ENCODE data around the gene COBL. TPM values are rescaled to one million over a fixed set of nuclear protein-coding genes. Genes with fewer than 3 reads are reported as not detected.
A peak's percentile ranks its signal among the peaks of the same experiment; 100 is the strongest.

COBL gene
- total RNA-seq, 2 donors from 2014 or later: 36.5 to 46.6 TPM

DNA sequence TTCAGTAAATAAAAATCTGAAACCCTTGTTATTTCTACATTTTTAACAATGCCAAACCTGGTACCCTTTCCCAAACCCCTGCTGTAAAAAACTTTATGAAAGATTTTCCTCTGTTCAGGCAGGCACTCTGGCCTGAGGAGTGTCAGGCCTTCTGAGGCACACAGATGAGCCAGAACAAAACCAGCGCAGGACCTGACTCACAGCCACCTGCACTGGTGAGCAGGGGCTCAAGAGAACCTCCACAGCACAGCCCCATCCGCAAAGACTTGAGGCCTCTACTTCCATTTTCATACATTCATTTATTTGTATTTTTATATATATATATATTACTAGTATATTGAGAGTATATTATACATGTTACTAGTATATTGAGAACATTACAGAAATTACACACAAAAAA, 49.4 kb downstream of the COBL start:
- no peaks in the 10 kb centered on the region for H3K9me3 ChIP-seq
- no peak overlapping the region for H3K4me3 ChIP-seq
- TF ChIP-seq POLR2A (IDR thresholded peaks at IDR 0.05): no peak
- no peak for TF ChIP-seq POLR2AphosphoS5 (IDR thresholded peaks at IDR 0.05)
- TF ChIP-seq, protein P1, sequence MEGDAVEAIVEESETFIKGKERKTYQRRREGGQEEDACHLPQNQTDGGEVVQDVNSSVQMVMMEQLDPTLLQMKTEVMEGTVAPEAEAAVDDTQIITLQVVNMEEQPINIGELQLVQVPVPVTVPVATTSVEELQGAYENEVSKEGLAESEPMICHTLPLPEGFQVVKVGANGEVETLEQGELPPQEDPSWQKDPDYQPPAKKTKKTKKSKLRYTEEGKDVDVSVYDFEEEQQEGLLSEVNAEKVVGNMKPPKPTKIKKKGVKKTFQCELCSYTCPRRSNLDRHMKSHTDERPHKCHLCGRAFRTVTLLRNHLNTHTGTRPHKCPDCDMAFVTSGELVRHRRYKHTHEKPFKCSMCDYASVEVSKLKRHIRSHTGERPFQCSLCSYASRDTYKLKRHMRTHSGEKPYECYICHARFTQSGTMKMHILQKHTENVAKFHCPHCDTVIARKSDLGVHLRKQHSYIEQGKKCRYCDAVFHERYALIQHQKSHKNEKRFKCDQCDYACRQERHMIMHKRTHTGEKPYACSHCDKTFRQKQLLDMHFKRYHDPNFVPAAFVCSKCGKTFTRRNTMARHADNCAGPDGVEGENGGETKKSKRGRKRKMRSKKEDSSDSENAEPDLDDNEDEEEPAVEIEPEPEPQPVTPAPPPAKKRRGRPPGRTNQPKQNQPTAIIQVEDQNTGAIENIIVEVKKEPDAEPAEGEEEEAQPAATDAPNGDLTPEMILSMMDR (IDR thresholded peaks at IDR 0.05): no peak
- WGBS: 95% methylated on average over 2 of the region's 2 CpGs
- H3K27ac ChIP-seq: no peak overlapping the region
- no peaks in the 10 kb centered on the region for H3K27me3 ChIP-seq (replicated peaks; ENCODE audit: insufficient read depth)
- DNase-seq (ENCODE audit: low spot score): no peak
- H3K36me3 ChIP-seq: no peaks in the 10 kb centered on the region
- intact Hi-C loops (cut with DNase I): no loop called here
- H3K4me1 ChIP-seq (replicated peaks): peaks cover 13% of the 10 kb centered on the region

DNA sequence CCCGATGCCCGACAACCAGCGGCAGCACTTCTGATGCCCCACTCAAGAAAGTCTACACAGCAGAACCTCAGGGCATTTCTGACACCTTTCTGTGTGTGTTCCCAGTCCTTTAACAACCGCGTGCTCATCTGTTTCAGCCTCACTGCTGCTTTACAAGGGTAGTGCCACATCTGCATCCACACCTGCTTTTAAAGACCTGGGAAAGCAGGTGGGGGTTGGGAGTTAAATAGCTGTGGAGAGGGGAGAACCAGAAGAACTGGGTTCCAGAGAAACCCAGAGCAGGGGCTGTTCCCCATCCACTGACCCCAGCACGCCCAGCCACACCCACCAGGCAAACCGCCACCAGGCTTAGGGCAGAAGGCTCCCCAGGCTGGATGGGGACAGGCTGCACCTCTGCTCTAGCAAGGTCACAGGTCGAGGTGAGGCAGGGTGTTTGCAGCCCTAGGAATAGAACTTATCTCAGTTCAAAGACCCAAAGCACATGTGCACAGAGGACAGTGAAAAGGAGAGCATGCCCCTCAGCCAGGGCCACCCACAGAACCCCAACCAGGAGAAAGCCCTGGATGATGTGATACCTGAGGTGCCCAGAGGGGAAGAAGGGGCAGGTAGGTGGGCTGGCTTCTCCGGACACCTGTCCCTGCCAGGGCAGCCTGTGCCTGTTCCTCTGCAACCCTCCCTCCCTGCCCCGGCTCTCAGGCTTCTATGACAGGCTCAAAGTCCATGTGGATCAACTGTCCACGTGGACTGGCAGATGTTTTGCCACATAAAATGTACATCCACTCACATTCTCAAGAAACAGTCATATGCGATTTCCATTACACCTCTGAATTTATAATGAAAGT, 51.3 kb downstream of the COBL start:
- TF ChIP-seq POLR2A (IDR thresholded peaks at IDR 0.05) (no peak), POLR2AphosphoS5 (IDR thresholded peaks at IDR 0.05) (no peak)
- TF ChIP-seq, protein P1 (IDR thresholded peaks at IDR 0.05): no peak
- intact Hi-C loops (cut with DNase I): no loop called here
- Histone ChIP-seq H3K4me3 (no peak overlapping the region), H3K36me3 (no peaks in the 10 kb centered on the region), H3K27me3 (replicated peaks; ENCODE audit: insufficient read depth) (no peaks in the 10 kb centered on the region), H3K4me1 (replicated peaks) (peaks cover 27% of the 10 kb centered on the region), H3K27ac (peak overlapping the region; percentile 28 to 83), H3K9me3 (no peaks in the 10 kb centered on the region)
- no peak for DNase-seq (ENCODE audit: low spot score)
- 92% methylated on average over 12 of the region's 12 CpGs for WGBS

DNA sequence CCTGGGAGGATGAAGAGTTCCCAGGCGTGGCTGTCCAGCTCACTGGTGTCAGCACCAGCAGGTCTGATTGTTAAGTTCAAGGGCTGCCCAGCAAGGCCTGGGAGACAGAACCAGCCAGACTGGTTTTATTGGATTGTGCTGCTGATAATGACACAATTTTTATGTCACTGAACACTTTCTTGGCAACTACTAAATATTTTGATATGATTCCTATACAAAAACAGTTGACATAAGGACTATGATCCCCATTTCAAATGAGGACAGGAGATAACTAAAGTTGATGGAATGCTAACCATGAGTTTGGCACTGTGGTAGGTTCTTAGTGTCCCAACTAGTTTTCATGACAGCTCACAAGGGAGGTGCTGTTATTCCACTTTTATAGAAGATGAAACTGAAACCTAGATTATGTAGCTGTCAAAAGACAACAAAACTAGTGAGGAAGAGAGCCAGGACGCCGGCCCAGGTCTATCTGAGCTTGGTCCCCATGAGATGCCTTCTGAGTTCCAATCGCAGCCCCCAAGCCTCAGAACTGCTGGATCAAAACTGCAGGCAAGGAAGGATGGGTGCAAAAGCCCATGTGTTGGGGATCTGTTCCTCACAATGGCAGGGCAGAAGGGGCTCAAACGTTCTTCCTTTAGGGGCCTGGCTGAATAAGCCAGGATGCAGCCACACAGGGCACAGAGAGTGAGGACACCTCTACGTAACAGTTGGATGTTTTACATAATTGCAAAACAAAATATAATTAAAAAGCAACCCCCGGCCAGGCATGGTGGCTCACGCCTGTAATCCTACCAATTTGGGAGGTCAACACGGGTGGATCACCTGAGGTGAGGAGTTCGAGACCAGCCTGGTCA, 52.8 kb downstream of the COBL start:
- Histone ChIP-seq H3K9me3 (no peaks in the 10 kb centered on the region), H3K27me3 (replicated peaks; ENCODE audit: insufficient read depth) (no peaks in the 10 kb centered on the region), H3K27ac (peak overlapping the region; percentile 83 to 84), H3K36me3 (no peaks in the 10 kb centered on the region), H3K4me1 (replicated peaks) (peaks cover 27% of the 10 kb centered on the region), H3K4me3 (peak overlapping the region in 1 of 2 donors; percentile 10)
- TF ChIP-seq POLR2AphosphoS5 (IDR thresholded peaks at IDR 0.05) (peak; percentile 85), POLR2A (IDR thresholded peaks at IDR 0.05) (no peak)
- DNase-seq (ENCODE audit: low spot score): peak; percentile 86
- intact Hi-C loops (cut with DNase I): no loop called here
- WGBS: 60% methylated on average over 10 of the region's 10 CpGs

DNA sequence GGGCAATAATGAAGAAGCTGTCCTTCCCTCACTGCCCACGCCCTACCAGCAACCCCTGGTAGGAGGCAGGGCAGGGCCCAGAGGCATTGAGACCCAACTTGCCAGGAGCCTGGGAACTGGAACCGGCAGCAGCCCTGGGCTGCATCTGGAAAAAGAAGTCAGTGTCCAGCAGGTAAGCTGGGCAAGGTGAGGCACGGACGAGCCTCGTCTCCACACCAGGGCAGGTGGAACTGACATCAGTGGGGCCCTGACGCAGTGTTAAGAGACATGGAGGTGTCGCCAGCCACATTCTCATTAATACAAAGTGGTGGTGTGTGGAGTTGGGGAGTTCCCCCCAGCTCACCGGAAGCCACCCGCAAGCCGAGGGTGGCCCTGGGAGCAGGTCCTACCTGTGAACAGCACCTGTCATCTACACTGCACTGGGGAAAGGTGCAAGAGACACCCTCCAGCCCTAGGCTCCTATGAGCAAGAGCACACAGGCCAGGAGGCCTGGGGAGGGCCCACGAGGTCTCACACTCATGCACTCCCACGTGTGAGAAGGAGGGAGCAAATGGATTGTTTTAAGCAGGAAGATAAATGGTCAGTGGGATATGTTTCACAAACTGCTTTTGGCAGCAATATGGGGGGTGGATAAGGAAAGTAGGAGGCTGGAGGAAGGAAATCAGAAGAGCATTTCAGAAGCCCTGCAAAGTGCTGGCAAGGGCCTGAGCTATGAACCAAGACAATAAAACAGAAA, 53.6 kb downstream of the COBL start:
- H3K9me3 ChIP-seq: no peaks in the 10 kb centered on the region
- no peak overlapping the region for H3K4me3 ChIP-seq
- WGBS: 86% methylated on average over 12 of the region's 12 CpGs
- peaks cover 27% of the 10 kb centered on the region for H3K4me1 ChIP-seq (replicated peaks)
- no peaks in the 10 kb centered on the region for H3K36me3 ChIP-seq
- DNase-seq (ENCODE audit: low spot score): no peak
- no peak for TF ChIP-seq POLR2AphosphoS5 (IDR thresholded peaks at IDR 0.05)
- H3K27me3 ChIP-seq (replicated peaks; ENCODE audit: insufficient read depth): no peaks in the 10 kb centered on the region
- intact Hi-C loops (cut with DNase I): no loop called here
- peak overlapping the region; percentile 83 to 84 for H3K27ac ChIP-seq

DNA sequence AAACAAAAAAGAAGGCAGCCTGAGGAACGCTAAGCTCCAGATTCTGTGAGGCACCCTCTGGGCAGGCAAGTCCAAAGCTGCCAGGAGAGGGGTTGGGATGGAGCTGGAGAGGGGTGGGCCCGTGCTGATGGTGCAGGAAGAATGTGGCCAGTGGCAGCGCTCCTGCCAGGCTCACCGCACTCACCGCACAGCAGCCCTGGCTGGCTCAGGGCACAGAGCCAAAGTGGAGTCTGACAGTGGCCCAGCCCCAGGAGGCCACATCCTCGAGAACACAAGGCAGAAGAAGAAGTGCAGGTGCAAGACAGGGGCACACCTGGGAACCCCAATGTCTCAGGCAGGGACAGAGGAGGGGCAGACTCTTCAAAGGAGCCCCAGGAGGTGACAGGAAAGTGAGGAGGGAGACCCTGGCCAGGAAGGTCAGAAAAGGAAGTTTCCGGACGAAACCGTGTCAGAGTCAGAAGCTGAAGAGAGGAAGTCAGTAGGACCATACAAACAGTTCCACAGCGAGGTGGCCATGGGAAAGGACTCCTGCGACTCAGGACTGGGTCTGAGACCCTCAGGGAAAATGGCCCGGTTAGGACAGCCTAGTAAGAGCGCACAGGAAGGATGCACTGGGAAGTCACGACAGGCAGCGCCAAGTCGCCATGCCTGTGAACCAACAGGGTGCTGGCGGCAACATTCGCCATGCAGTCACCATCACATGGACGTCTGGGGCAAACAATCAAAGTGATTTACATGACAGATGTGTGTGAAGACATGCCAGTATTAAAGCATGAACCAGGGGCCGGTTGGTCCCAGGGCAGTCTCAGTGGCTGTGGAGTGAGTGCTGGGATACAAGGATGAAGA, 54.4 kb downstream of the COBL start:
- H3K4me3 ChIP-seq: no peak overlapping the region
- H3K9me3 ChIP-seq: no peaks in the 10 kb centered on the region
- TF ChIP-seq, protein P1 (IDR thresholded peaks at IDR 0.05): no peak
- no peak for TF ChIP-seq POLR2A (IDR thresholded peaks at IDR 0.05)
- TF ChIP-seq POLR2AphosphoS5 (IDR thresholded peaks at IDR 0.05): no peak
- no peaks in the 10 kb centered on the region for H3K36me3 ChIP-seq
- WGBS: 73% methylated on average over 20 of the region's 20 CpGs
- intact Hi-C loops (cut with DNase I): no loop called here
- peaks cover 27% of the 10 kb centered on the region for H3K4me1 ChIP-seq (replicated peaks)
- peak; percentile 2 for DNase-seq (ENCODE audit: low spot score)
- no peaks in the 10 kb centered on the region for H3K27me3 ChIP-seq (replicated peaks; ENCODE audit: insufficient read depth)
- H3K27ac ChIP-seq: peak overlapping the region; percentile 83 to 84

Measured in prostate gland (tissue), 2 donors.